SU-DHL-6 (cell line): ENCODE data around the gene ZFP1.

Experiments
- CTCF ChIP-seq: fragments of 200-600 bp; sonication (generic); IDR thresholded peaks from one replicate; pipeline ENCODE4 v1.5.1; 2017; ENCODE audit warnings: antibody characterized with exemption, mild to moderate bottlenecking, low read length, moderate library complexity; ENCODE audit not compliant: insufficient read depth, poor library complexity, severe bottlenecking
- EZH2phosphoT487 ChIP-seq: fragments of 200-600 bp; sonication (generic), shearing (Covaris generic); conservative IDR thresholded peaks from 2 replicates; pipeline ENCODE4 v1.6.1; 2018; ENCODE audit warnings: mild to moderate bottlenecking, antibody characterized with exemption, low read length, moderate library complexity, mixed read lengths

- TF ChIP-seq CTCF (no peak), EZH2phosphoT487 (no peak)
These were observed 36.2 kb upstream of the ZFP1 start for GRCh38 chr16:75111961-75112733.
